ENCODE measurements around the gene RAP1GAP2.

RAP1GAP2 gene

GRCh38 chr17:2758870-2759269 is 37.4 kb upstream of the RAP1GAP2 start:
- no peak overlapping the region for H3K4me3 ChIP-seq (ENCODE audit: low read length)
- TF ChIP-seq CTCF (conservative IDR thresholded peaks at IDR 0.05; ENCODE audit: low read length): no peak
- no peak for DNase-seq (ENCODE audit: low read depth)

DNA sequence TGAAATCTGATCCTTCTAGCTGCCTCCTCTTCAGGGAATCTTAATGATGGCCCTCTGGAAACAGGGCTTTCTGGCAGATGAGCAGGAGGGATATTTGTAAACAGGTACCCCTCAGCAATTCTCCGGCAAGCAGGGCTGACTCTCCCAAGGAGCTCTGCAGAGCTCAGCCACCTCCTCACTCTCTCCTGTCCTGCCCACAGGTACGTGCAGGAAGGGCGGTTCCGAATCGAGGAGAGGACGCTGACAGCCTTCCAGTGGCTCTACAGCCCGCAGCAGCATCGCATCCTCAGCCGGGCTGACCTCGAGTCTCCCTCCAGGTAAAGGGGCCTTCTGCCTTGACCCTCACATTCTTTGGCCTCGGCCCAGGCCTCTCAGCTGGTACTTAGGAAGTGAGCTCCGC is 26.1 kb upstream of the RAP1GAP2 start:
- no peak for DNase-seq (ENCODE audit: low read depth)
- no peak overlapping the region for H3K4me3 ChIP-seq (ENCODE audit: low read length)
- TF ChIP-seq CTCF (conservative IDR thresholded peaks at IDR 0.05; ENCODE audit: low read length): no peak

- no peak for TF ChIP-seq CTCF (conservative IDR thresholded peaks at IDR 0.05; ENCODE audit: low read length)
- H3K4me3 ChIP-seq (ENCODE audit: low read length): no peak overlapping the region
- no peak for DNase-seq (ENCODE audit: low read depth)
Observed at GRCh38 chr17:2775206-2775605, 21.0 kb upstream of the RAP1GAP2 start.

DNA sequence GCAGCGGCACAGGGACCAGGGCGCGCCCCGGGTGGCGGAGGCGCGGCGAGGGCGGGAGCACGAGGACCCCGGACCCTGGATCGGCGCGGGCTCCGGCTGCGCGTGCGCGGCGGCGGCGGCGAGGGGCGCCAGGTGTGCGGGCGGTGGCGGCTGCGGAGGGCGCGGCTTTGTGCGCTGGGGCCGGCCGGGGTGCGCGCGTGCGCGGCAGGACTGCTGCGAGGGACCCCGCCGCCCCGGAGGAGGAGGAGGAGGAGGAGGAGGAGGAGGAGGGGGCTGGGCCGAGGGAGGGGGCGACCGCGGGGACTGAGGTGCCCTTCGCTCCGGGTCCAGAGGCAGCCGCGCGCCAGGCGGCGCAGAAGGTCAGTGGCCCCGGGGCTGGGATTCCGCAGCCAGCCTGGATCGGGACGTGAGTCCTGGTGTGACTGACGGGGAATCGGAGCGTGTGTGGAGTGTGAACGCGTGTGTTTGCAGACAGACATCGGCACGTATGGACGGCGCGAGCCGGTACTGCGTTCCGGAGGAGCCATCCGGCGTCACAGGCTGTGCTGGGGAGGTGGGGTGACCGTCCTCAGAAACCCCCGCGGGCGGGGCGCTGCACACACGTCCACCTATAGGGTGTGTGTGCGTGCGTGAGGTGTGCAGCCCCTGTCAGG is 19.5 kb upstream of the RAP1GAP2 start:
- H3K4me3 ChIP-seq (ENCODE audit: low read length): no peak overlapping the region
- DNase-seq (ENCODE audit: low read depth): no peak
- TF ChIP-seq CTCF (conservative IDR thresholded peaks at IDR 0.05; ENCODE audit: low read length): no peak

- no peak for DNase-seq (ENCODE audit: low read depth)
- no peak for TF ChIP-seq CTCF (conservative IDR thresholded peaks at IDR 0.05; ENCODE audit: low read length)
- H3K4me3 ChIP-seq (ENCODE audit: low read length): no peak overlapping the region
Observed at GRCh38 chr17:2777242-2777867, 18.9 kb upstream of the RAP1GAP2 start.

DNA sequence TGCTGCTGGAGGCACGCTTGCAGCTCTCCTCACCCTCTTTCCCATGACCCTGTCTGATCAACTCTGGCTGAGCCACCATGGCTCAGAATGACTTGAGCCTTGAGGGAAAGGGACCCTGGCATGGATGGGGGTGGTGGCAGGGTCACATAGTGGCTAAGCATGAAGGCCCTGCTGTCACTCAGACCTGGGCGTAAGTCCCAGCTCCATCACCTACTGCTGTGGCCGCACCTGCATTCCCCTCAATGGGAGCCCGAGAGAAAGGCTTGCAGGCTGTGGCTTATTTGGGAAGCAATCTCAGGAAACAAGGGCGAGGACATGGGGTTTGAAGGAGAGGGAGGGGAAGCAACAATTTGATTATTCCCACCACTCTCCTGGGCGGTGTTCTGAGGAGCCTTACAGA is 17.7 kb upstream of the RAP1GAP2 start:
- DNase-seq (ENCODE audit: low read depth): no peak
- no peak for TF ChIP-seq CTCF (conservative IDR thresholded peaks at IDR 0.05; ENCODE audit: low read length)
- H3K4me3 ChIP-seq (ENCODE audit: low read length): no peak overlapping the region

DNA sequence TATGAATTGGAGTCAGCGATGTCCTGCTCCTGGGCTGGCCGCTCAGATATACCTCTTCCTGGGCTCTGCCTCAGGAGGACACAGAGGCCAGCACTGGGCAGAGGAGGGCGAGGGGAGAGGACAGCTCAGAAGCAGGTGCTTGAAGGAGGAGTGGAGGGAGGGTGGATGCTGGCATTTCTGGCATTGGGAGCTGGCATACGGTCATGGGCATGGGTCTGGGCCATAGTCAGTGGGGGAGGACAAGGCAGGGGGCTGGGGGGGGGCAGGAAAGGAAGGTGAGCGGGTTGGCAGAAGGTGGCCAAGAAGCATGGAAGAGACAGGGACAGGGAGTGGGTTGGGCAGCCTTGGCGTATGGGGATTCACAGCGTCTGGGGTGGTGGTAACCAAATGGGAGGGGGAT is 16.7 kb upstream of the RAP1GAP2 start:
- H3K4me3 ChIP-seq (ENCODE audit: low read length): no peak overlapping the region
- DNase-seq (ENCODE audit: low read depth): no peak
- TF ChIP-seq CTCF (conservative IDR thresholded peaks at IDR 0.05; ENCODE audit: low read length): no peak

Measured in AG10803 (cell line).